ENCODE results near the gene CFAP52. TPM values are rescaled to one million over a fixed set of nuclear protein-coding genes. Genes with fewer than 3 reads are reported as not detected.
"Not testable (repeated sequence)": the region's sequence is repeated elsewhere in the genome, so short reads cannot be mapped to it uniquely, and the experiment has no call there.

The CFAP52 gene
- total and polyA plus RNA-seq, 4 donors, result 3.8 to 28.8 (median 19.5) TPM

- 57 to 75% methylated on average over 4 of the region's 4 CpGs for WGBS, 2 donors
- ATAC-seq (ENCODE audit: insufficient read depth, low FRiP score) (no peak), DNase-seq (peak in 1 of 3 donors; percentile 2)
- Histone ChIP-seq H3K27me3 (ENCODE audit: control insufficient read depth in 3 of 3, insufficient read depth in 3 of 3, low read length in 2 of 3) (no peaks in the 10 kb centered on the region), H3K27ac (ENCODE audit: low read depth in 1 of 2, low read length in 1 of 2) (no peak overlapping the region), H3K36me3 (ENCODE audit: control insufficient read depth in 4 of 4, insufficient read depth in 4 of 4, low read length in 4 of 4) (no peaks in the 10 kb centered on the region), H3K4me1 (ENCODE audit: control insufficient read depth in 5 of 5, insufficient read depth in 5 of 5, low read length in 5 of 5) (no peaks in the 10 kb centered on the region), H3K4me3 (no peak overlapping the region), H3K9me3 (ENCODE audit: control insufficient read depth in 4 of 4, insufficient read depth in 3 of 4, low read length in 3 of 4) (no peaks in the 10 kb centered on the region), H3K9ac (ENCODE audit: insufficient read depth in 1 of 2, low read length in 2 of 2) (no peak overlapping the region)
- TF ChIP-seq, protein P1, sequence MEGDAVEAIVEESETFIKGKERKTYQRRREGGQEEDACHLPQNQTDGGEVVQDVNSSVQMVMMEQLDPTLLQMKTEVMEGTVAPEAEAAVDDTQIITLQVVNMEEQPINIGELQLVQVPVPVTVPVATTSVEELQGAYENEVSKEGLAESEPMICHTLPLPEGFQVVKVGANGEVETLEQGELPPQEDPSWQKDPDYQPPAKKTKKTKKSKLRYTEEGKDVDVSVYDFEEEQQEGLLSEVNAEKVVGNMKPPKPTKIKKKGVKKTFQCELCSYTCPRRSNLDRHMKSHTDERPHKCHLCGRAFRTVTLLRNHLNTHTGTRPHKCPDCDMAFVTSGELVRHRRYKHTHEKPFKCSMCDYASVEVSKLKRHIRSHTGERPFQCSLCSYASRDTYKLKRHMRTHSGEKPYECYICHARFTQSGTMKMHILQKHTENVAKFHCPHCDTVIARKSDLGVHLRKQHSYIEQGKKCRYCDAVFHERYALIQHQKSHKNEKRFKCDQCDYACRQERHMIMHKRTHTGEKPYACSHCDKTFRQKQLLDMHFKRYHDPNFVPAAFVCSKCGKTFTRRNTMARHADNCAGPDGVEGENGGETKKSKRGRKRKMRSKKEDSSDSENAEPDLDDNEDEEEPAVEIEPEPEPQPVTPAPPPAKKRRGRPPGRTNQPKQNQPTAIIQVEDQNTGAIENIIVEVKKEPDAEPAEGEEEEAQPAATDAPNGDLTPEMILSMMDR (IDR thresholded peaks at IDR 0.05; ENCODE audit: control extremely low read depth, extremely low read depth), result no peak
These were observed 82.3 kb downstream of the CFAP52 start for GRCh38 chr17:9658593-9659211.

DNA sequence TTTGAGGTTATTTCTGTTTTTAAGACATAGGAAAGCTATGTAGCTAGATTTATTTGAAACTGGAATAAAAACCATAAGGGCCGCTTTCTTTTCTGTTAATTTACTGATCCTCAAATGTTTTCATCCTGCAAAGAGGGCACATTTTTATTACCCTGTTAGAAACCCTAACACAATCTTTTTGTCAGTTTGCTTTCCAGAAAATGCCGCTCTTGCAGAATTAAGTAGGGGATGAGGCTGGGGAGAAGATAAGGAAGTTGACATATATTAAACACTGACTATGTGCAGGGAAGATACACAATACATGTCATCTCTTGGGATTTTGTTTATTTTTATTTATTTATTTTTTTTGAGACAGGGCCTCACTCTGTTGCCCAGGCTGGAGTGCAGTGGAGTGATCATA lies 84.6 kb downstream of the CFAP52 start:
- H3K4me1 ChIP-seq (ENCODE audit: control insufficient read depth in 5 of 5, insufficient read depth in 5 of 5, low read length in 5 of 5), result no peaks in the 10 kb centered on the region
- TF ChIP-seq, protein P1 (IDR thresholded peaks at IDR 0.05; ENCODE audit: control extremely low read depth, extremely low read depth), result no peak
- ATAC-seq (ENCODE audit: insufficient read depth, low FRiP score) (no peak), DNase-seq (no peak)
- H3K27me3 ChIP-seq (ENCODE audit: control insufficient read depth in 3 of 3, insufficient read depth in 3 of 3, low read length in 2 of 3), result no peaks in the 10 kb centered on the region
- H3K9ac ChIP-seq (ENCODE audit: insufficient read depth in 1 of 2, low read length in 2 of 2), result no peak overlapping the region
- no peaks in the 10 kb centered on the region for H3K9me3 ChIP-seq (ENCODE audit: control insufficient read depth in 4 of 4, insufficient read depth in 3 of 4, low read length in 3 of 4)
- H3K27ac ChIP-seq (ENCODE audit: low read depth in 1 of 2, low read length in 1 of 2), result no peak overlapping the region
- H3K4me3 ChIP-seq, result no peak overlapping the region
- 95 to 98% methylated on average over 2 of the region's 2 CpGs for WGBS, 2 donors
- no peaks in the 10 kb centered on the region for H3K36me3 ChIP-seq (ENCODE audit: control insufficient read depth in 4 of 4, insufficient read depth in 4 of 4, low read length in 4 of 4)

GRCh38 chr17:9663511-9663910 lies 87.1 kb downstream of the CFAP52 start:
- not testable (repeated sequence) for H3K27me3 ChIP-seq (ENCODE audit: control insufficient read depth in 3 of 3, insufficient read depth in 3 of 3, low read length in 2 of 3); DNase-seq; H3K4me3 ChIP-seq; H3K27ac ChIP-seq (ENCODE audit: low read depth in 1 of 2, low read length in 1 of 2); H3K9me3 ChIP-seq (ENCODE audit: control insufficient read depth in 4 of 4, insufficient read depth in 3 of 4, low read length in 3 of 4); H3K4me1 ChIP-seq (ENCODE audit: control insufficient read depth in 5 of 5, insufficient read depth in 5 of 5, low read length in 5 of 5); H3K36me3 ChIP-seq (ENCODE audit: control insufficient read depth in 4 of 4, insufficient read depth in 4 of 4, low read length in 4 of 4); ATAC-seq (ENCODE audit: insufficient read depth, low FRiP score); H3K9ac ChIP-seq (ENCODE audit: insufficient read depth in 1 of 2, low read length in 2 of 2)
- 94 to 95% methylated on average over 11 of the region's 11 CpGs for WGBS, 2 donors

- Histone ChIP-seq H3K9ac (ENCODE audit: insufficient read depth in 1 of 2, low read length in 2 of 2) (no peak overlapping the region), H3K27ac (ENCODE audit: low read depth in 1 of 2, low read length in 1 of 2) (no peak overlapping the region), H3K36me3 (ENCODE audit: control insufficient read depth in 4 of 4, insufficient read depth in 4 of 4, low read length in 4 of 4) (no peaks in the 10 kb centered on the region), H3K4me1 (ENCODE audit: control insufficient read depth in 5 of 5, insufficient read depth in 5 of 5, low read length in 5 of 5) (peaks cover 0 to 6% (median 0%) of the 10 kb centered on the region in 5 donors), H3K27me3 (ENCODE audit: control insufficient read depth in 3 of 3, insufficient read depth in 3 of 3, low read length in 2 of 3) (no peaks in the 10 kb centered on the region), H3K9me3 (ENCODE audit: control insufficient read depth in 4 of 4, insufficient read depth in 3 of 4, low read length in 3 of 4) (no peaks in the 10 kb centered on the region), H3K4me3 (no peak overlapping the region)
- no peak for DNase-seq
- WGBS, 2 donors, result 45 to 67% methylated on average over 5 of the region's 5 CpGs
- TF ChIP-seq, protein P1 (IDR thresholded peaks at IDR 0.05; ENCODE audit: control extremely low read depth, extremely low read depth), result no peak
- no peak for ATAC-seq (ENCODE audit: insufficient read depth, low FRiP score)
These were observed 90.1 kb downstream of the CFAP52 start for GRCh38 chr17:9666461-9667050.

Data from lung (tissue), 12 donors.